Endodermal cell (in vitro differentiated cells): ENCODE measurements around the gene IQCM. TPM values are rescaled to one million over a fixed set of nuclear protein-coding genes. Genes with fewer than 3 reads are reported as not detected.

Source experiments
- DNase-seq: peaks from one replicate; pipeline ENCODE4 v3.0.0-alpha.2; 2017
- H3K27ac ChIP-seq: 2 replicates; pipeline ENCODE4 v1.5.1; 2013; ENCODE audit warnings: mild to moderate bottlenecking, low read depth, low read length, moderate library complexity
- H3K27me3 ChIP-seq: 2 replicates; pipeline ENCODE4 v1.6.1; 2013; ENCODE audit warnings: mild to moderate bottlenecking, low read length, moderate library complexity; ENCODE audit not compliant: insufficient read depth, control insufficient read depth, poor library complexity, severe bottlenecking
- H3K36me3 ChIP-seq: 2 replicates; pipeline ENCODE4 v1.7.0; 2013; ENCODE audit warnings: mild to moderate bottlenecking, low read length, moderate library complexity; ENCODE audit not compliant: control insufficient read depth, insufficient read depth
- H3K4me1 ChIP-seq: one replicate; pipeline ENCODE4 v1.7.0; 2013; ENCODE audit warnings: low read length; ENCODE audit not compliant: control insufficient read depth, insufficient read depth
- H3K4me3 ChIP-seq: 2 replicates; pipeline ENCODE4 v1.5.1; 2013; ENCODE audit warnings: mild to moderate bottlenecking, low read length, moderate library complexity
- H3K9ac ChIP-seq: 2 replicates; pipeline ENCODE4 v1.6.1; 2013; ENCODE audit warnings: mild to moderate bottlenecking, low read length, moderate library complexity; ENCODE audit not compliant: poor library complexity, severe bottlenecking; ENCODE audit errors: extremely low read depth
- H3K9me3 ChIP-seq: 2 replicates; pipeline ENCODE4 v1.6.1; 2013; ENCODE audit warnings: mild to moderate bottlenecking, low read length, moderate library complexity; ENCODE audit not compliant: control insufficient read depth
- H3K27ac Mint-ChIP-seq: 2 replicates; pipeline ENCODE4 v1.8.0; 2020; ENCODE audit warnings: mixed read lengths
- H3K27me3 Mint-ChIP-seq: 2 replicates; pipeline ENCODE4 v1.8.0; 2021; ENCODE audit warnings: mild to moderate bottlenecking, mixed read lengths; ENCODE audit not compliant: insufficient read depth
- H3K36me3 Mint-ChIP-seq: 2 replicates; pipeline ENCODE4 v1.8.0; 2020; ENCODE audit warnings: low read depth, mixed read lengths
- H3K4me1 Mint-ChIP-seq: 2 replicates; pipeline ENCODE4 v1.8.0; 2020; ENCODE audit warnings: mixed read lengths
- H3K4me3 Mint-ChIP-seq: 2 replicates; pipeline ENCODE4 v1.8.0; 2020; ENCODE audit warnings: mild to moderate bottlenecking, moderate library complexity, mixed read lengths
- H3K9me3 Mint-ChIP-seq: 2 replicates; pipeline ENCODE4 v1.8.0; 2020; ENCODE audit warnings: mild to moderate bottlenecking, mixed read lengths
- CTCF ChIP-seq: fragments of 200-600 bp; sonication (generic); conservative IDR thresholded peaks from 2 replicates; pipeline ENCODE4 v1.5.0; 2021; ENCODE audit warnings: antibody characterized with exemption, mild to moderate bottlenecking
- WGBS, 2 experiments: methylation state at CpG; one replicate each; pipeline versions ENCODE4 v1.1.5 to v1.1.7; 2013; ENCODE audit warnings: missing lambda C conversion rate in 2 of 2, mixed read lengths in 1 of 2; ENCODE audit not compliant: insufficient coverage in 1 of 2, insufficient read length in 1 of 2; 5-methylcytosine and 5-hydroxymethylcytosine counted together
- total RNA-seq, 2 donors: library from RNA; stranded (reverse); fragmentation: NEBNext Ultra II Directional in 1 of 2; extraction: Animal tissue kit (Norgen Biotek cat#: 25700) in 1 of 2; gene quantifications; 2 replicates in 1 of 2; 3 replicates in 1 of 2; pipeline ENCODE4 v1.2.1, GENCODE V29; 2021

The IQCM gene
- total RNA-seq, 2 donors from 2014 or later, result not detected

- no peak overlapping the region for H3K9ac ChIP-seq
- Mint-ChIP-seq H3K4me1 (no peaks in the 10 kb centered on the region), H3K4me3 (no peak overlapping the region), H3K27me3 (no peaks in the 10 kb centered on the region), H3K36me3 (no peaks in the 10 kb centered on the region), H3K9me3 (peaks cover 4% of the 10 kb centered on the region), H3K27ac (no peak overlapping the region)
- 96% methylated on average over 1 of the region's 1 CpG; no CpG with 5 or more reads in 1 of the 2 experiments for WGBS, 2 experiments
- no peak for TF ChIP-seq CTCF
- no peaks in the 10 kb centered on the region for H3K4me1 ChIP-seq
- H3K36me3 ChIP-seq, result no peaks in the 10 kb centered on the region
- no peak overlapping the region for H3K27ac ChIP-seq
- DNase-seq, result no peak
- no peak overlapping the region for H3K4me3 ChIP-seq
- H3K9me3 ChIP-seq, result no peaks in the 10 kb centered on the region
- no peaks in the 10 kb centered on the region for H3K27me3 ChIP-seq
Observed at GRCh38 chr4:149719806-149720205, 95.8 kb downstream of the IQCM start.

GRCh38 chr4:149719357-149719756, 96.3 kb downstream of the IQCM start:
- Mint-ChIP-seq H3K4me3 (no peak overlapping the region), H3K36me3 (no peaks in the 10 kb centered on the region), H3K27ac (no peak overlapping the region), H3K9me3 (peaks cover 4% of the 10 kb centered on the region), H3K4me1 (no peaks in the 10 kb centered on the region), H3K27me3 (no peaks in the 10 kb centered on the region)
- no peak for DNase-seq
- no peak for TF ChIP-seq CTCF
- no peak overlapping the region for H3K4me3 ChIP-seq
- no peak overlapping the region for H3K9ac ChIP-seq
- no peak overlapping the region for H3K27ac ChIP-seq
- H3K36me3 ChIP-seq, result no peaks in the 10 kb centered on the region
- no peaks in the 10 kb centered on the region for H3K27me3 ChIP-seq
- no peaks in the 10 kb centered on the region for H3K4me1 ChIP-seq
- no peaks in the 10 kb centered on the region for H3K9me3 ChIP-seq

GRCh38 chr4:149718500-149718899, 97.1 kb downstream of the IQCM start:
- 83 to 90% methylated on average over 1 to 3 of the region's 3 CpGs for WGBS, 2 experiments
- peaks cover 4% of the 10 kb centered on the region for H3K9me3 Mint-ChIP-seq
- no peak for TF ChIP-seq CTCF

More at GRCh38 chr4:149718500-149718899, 97.1 kb downstream of the IQCM start:
- no peaks in the 10 kb centered on the region for H3K27me3 ChIP-seq
- DNase-seq, result no peak
- H3K4me3 ChIP-seq, result no peak overlapping the region
- no peak overlapping the region for H3K27ac ChIP-seq
- Mint-ChIP-seq H3K4me1 (peaks cover 1% of the 10 kb centered on the region), H3K27ac (no peak overlapping the region), H3K4me3 (no peak overlapping the region), H3K36me3 (no peaks in the 10 kb centered on the region), H3K27me3 (no peaks in the 10 kb centered on the region)
- no peaks in the 10 kb centered on the region for H3K36me3 ChIP-seq
- H3K9me3 ChIP-seq, result no peaks in the 10 kb centered on the region
- H3K4me1 ChIP-seq, result no peaks in the 10 kb centered on the region
- H3K9ac ChIP-seq, result no peak overlapping the region
